K562 (cell line): ENCODE data around the gene SPAG4. TPM values are rescaled to one million over a fixed set of nuclear protein-coding genes. Genes with fewer than 3 reads are reported as not detected.

Experiments used
- ATAC-seq: fragments of 200-7000 bp; cut with Tn5 transposase; 3 replicates; pipeline ENCODE4 v1.9.1; 2020; ENCODE audit warnings: moderate library complexity
- BruUV-seq: library from RNA; stranded (reverse); fragments of 400-500 nt; replicated peaks from 2 replicates; lab custom pipeline; 2021; lab: Mats Ljungman, UMichigan
- CTCF ChIA-PET: fragments of 300-600 bp; formaldehyde crosslinking; extraction: SDS; loops from one replicate; lab custom pipeline; 2021; ENCODE audit warnings: low intra/inter-chr PET ratio; lab: Yijun Ruan, JAX
- POLR2A ChIA-PET: fragments of 300-600, 350-650 bp; sonication (Branson Sonifier 250); formaldehyde crosslinking; extraction: SDS; loops from one replicate; lab custom pipeline; 2021; ENCODE audit warnings: antibody characterized with exemption, inconsistent platforms; lab: Yijun Ruan, JAX
- DNase-seq, 4 experiments: peaks; one replicate each; pipeline versions ENCODE4 v3.0.0 to v3.0.0-alpha.2; 2011 to 2018; ENCODE audit warnings: low spot score in 3 of 4, mixed read lengths in 3 of 4; ENCODE audit errors: extremely low read depth in 1 of 4
- FAIRE-seq: peaks from 2 replicates; lab custom pipeline; 2011; peaks lifted over from hg19 to GRCh38; lab: Jason Lieb, UNC
- H2AFZ ChIP-seq: 2 replicates; pipeline ENCODE4 v1.6.0; 2011; ENCODE audit warnings: low read depth, low read length, control low read depth, inconsistent platforms
- H3K27ac ChIP-seq: fragments of 200-600 bp; 3 replicates; pipeline ENCODE4 v1.8.0; 2011; ENCODE audit warnings: low read depth, mild to moderate bottlenecking, control low read depth, inconsistent platforms, low read length, moderate library complexity, mixed read lengths; ENCODE audit errors: extremely low read depth
- H3K27me3 ChIP-seq, 2 experiments: fragments of 300-600 bp in 1 of 2; 2 replicates in 1 of 2; 3 replicates in 1 of 2; pipeline versions ENCODE4 v1.6.0 to v1.8.0; 2011; ENCODE audit warnings: inconsistent platforms in 2 of 2, low read length in 2 of 2, mild to moderate bottlenecking in 1 of 2, mixed read lengths in 1 of 2, moderate library complexity in 1 of 2; ENCODE audit not compliant: control insufficient read depth in 2 of 2, insufficient read depth in 2 of 2
- H3K36me3 ChIP-seq: fragments of 300-600 bp; 3 replicates; pipeline ENCODE4 v1.8.0; 2011; ENCODE audit warnings: mild to moderate bottlenecking, low read length, inconsistent platforms; ENCODE audit not compliant: control insufficient read depth, insufficient read depth
- H3K4me1 ChIP-seq, 2 experiments: fragments of 200-600 bp in 1 of 2; replicated peaks in 1 of 2; 2 replicates in 1 of 2; 3 replicates in 1 of 2; pipeline versions ENCODE4 v1.5.1 to v1.8.0; 2011; ENCODE audit warnings: inconsistent platforms in 2 of 2, low read length in 2 of 2, mild to moderate bottlenecking in 1 of 2, mixed read lengths in 1 of 2, moderate library complexity in 1 of 2; ENCODE audit not compliant: control insufficient read depth in 2 of 2, insufficient read depth in 2 of 2
- H3K4me2 ChIP-seq: 2 replicates; pipeline ENCODE4 v1.6.1; 2011; ENCODE audit warnings: low read length, control low read depth, inconsistent platforms, mixed read lengths; ENCODE audit not compliant: insufficient read depth
- H3K4me3 ChIP-seq: fragments of 200-600 bp; sonication (generic), shearing (Covaris generic); 2 replicates; pipeline ENCODE4 v1.5.1; 2016; ENCODE audit warnings: control low read depth, inconsistent platforms
- H3K79me2 ChIP-seq: fragments of 200-600 bp; 3 replicates; pipeline ENCODE4 v1.8.0; 2011; ENCODE audit warnings: low read length, inconsistent platforms; ENCODE audit not compliant: control insufficient read depth, insufficient read depth
- H3K9ac ChIP-seq, 2 experiments: 2 replicates each; pipeline versions ENCODE4 v1.6.0 to v1.6.1; 2011; ENCODE audit warnings: low read depth in 2 of 2, low read length in 2 of 2, control low read depth in 1 of 2, inconsistent platforms in 1 of 2, mild to moderate bottlenecking in 1 of 2, mixed read lengths in 1 of 2; ENCODE audit not compliant: insufficient read depth in 1 of 2
- H3K9me1 ChIP-seq: one replicate; pipeline ENCODE4 v1.6.0; 2011; ENCODE audit warnings: inconsistent platforms, mild to moderate bottlenecking, low read length, moderate library complexity; ENCODE audit not compliant: control insufficient read depth, insufficient read depth
- H3K9me3 ChIP-seq: replicated peaks from 2 replicates; pipeline ENCODE4 v1.5.1; 2011; ENCODE audit warnings: low read depth, low read length, inconsistent platforms; ENCODE audit not compliant: control insufficient read depth, insufficient read depth
- H4K20me1 ChIP-seq: replicated peaks from 2 replicates; pipeline ENCODE4 v1.6.1; 2011; ENCODE audit warnings: low read length, inconsistent platforms, mixed read lengths; ENCODE audit not compliant: control insufficient read depth, insufficient read depth
- CBX5 ChIP-seq: IDR thresholded peaks from 2 replicates; pipeline ENCODE4 v1.6.1; 2014; ENCODE audit warnings: low read depth, borderline replicate concordance
- CBX8 ChIP-seq: fragments of 200-600 bp; sonication (generic); IDR thresholded peaks from 2 replicates; pipeline ENCODE4 v1.6.1; 2012; ENCODE audit warnings: borderline replicate concordance, mixed run types, low read depth, mild to moderate bottlenecking, moderate library complexity, mixed read lengths, low read length, control low read depth, inconsistent platforms; ENCODE audit not compliant: poor library complexity, severe bottlenecking; ENCODE audit errors: extremely low read depth
- CCAR2 ChIP-seq: fragments of 200-400 bp; formaldehyde crosslinking; IDR thresholded peaks from 2 replicates; pipeline ENCODE4 v1.6.1; 2017; ENCODE audit warnings: mild to moderate bottlenecking, low read depth, low read length
- GABPA ChIP-seq: fragments of 200-800 bp; sonication (Bioruptor generic); conservative IDR thresholded peaks from 2 replicates; pipeline ENCODE4 v1.6.1; 2016; ENCODE audit warnings: low read depth, missing genetic modification characterization, missing compliant biosample characterization
- HOMEZ ChIP-seq: fragments of 250-450 bp; sonication (Bioruptor Pico); IDR thresholded peaks from 2 replicates; pipeline ENCODE4 v1.4.0; 2020; ENCODE audit warnings: mild to moderate bottlenecking, moderate library complexity
- MECOM ChIP-seq: fragments of 250-450 bp; sonication (Bioruptor Pico); IDR thresholded peaks from 2 replicates; pipeline ENCODE4 v1.8.0; 2022; ENCODE audit warnings: inconsistent platforms
- POLR2B ChIP-seq: fragments of 450-650 bp; IDR thresholded peaks from 2 replicates; pipeline ENCODE4 v1.6.1; 2018; ENCODE audit warnings: low read depth; ENCODE audit not compliant: partially characterized antibody
- PURB ChIP-seq: sonication (generic); formaldehyde crosslinking; IDR thresholded peaks from 2 replicates; pipeline ENCODE4 v1.9.0; 2021; ENCODE audit warnings: low read depth, mild to moderate bottlenecking, missing genetic modification reagents
- THRAP3 ChIP-seq: fragments of 450-650 bp; IDR thresholded peaks from 2 replicates; pipeline ENCODE4 v1.6.1; 2016; ENCODE audit warnings: mild to moderate bottlenecking, inconsistent platforms, borderline replicate concordance
- WGBS: fragments of 100-300 bp; shearing (Covaris generic); methylation state at CpG from one replicate; pipeline ENCODE4 v1.1.6; 2016; ENCODE audit warnings: low coverage, mixed read lengths; ENCODE audit not compliant: insufficient coverage; ENCODE audit errors: missing lambda C conversion rate; 5-methylcytosine and 5-hydroxymethylcytosine counted together
- in situ Hi-C: fragments of 300-500 bp; cut with MboI; formaldehyde crosslinking; loops from 4 replicates; pipeline ENCODE4 v1.15.0; 2018; ENCODE audit warnings: inconsistent platforms, mixed read lengths
- intact Hi-C: fragments of 100-400 bp; cut with micrococcal nuclease; formaldehyde crosslinking; loops from 2 replicates; pipeline ENCODE4 v1.14.2; 2022
- polyA plus RNA-seq, 8 experiments: library from polyadenylated mRNA; depleted of rRNA in 4 of 8; stranded (reverse) in 5 of 8; unstranded in 3 of 8; fragments of >200 nt; fragmentation: Nextera tagmentation in 2 of 8; fragmentation: Illumina TruSeq in 1 of 8; extraction: Ambion mirVana in 2 of 8; extraction: Trizol in 1 of 8; gene quantifications; 2 replicates each; pipeline versions ENCODE4 v1.2.1 to v1.2.3, GENCODE V29; 2011 to 2014; ENCODE audit warnings: inconsistent platforms in 1 of 8, missing spikeins in 1 of 8
- total RNA-seq, 7 experiments: library from RNA; depleted of rRNA in 6 of 7; stranded (reverse); fragments of >200 nt in 6 of 7; fragmentation: Illumina TruSeq in 2 of 7; extraction: Trizol in 2 of 7; gene quantifications; 2 replicates each; pipeline versions ENCODE4 v1.2.1 to v1.2.3, GENCODE V29; 2011 to 2021; ENCODE audit warnings: low replicate concordance in 1 of 7

SPAG4 gene
- total and polyA plus RNA-seq, 9 of the 15 experiments (the other 6 are each of a cell fraction or from before 2014, with no cell fraction given) = 1.6 to 11.4 (median 4.6) TPM

- Histone ChIP-seq H2AFZ (no peak overlapping the region), H3K79me2 (no peaks in the 10 kb centered on the region), H3K9me1 (no peaks in the 10 kb centered on the region), H3K9ac (peak overlapping the region in 1 of 2 experiments; percentile 21; a peak in 1 of 4 replicates), H3K4me2 (no peak overlapping the region), H3K9me3 (no peaks in the 10 kb centered on the region), H3K36me3 (no peaks in the 10 kb centered on the region), H3K4me1 (peaks cover 0 to 35% of the 10 kb centered on the region in 2 experiments; a peak in 3 of 5 replicates), H4K20me1 (no peaks in the 10 kb centered on the region), H3K27me3 (peaks cover 0 to 35% of the 10 kb centered on the region in 2 experiments; a peak in 4 of 5 replicates), H3K27ac (no peak overlapping the region), H3K4me3 (no peak overlapping the region)
- 28% methylated on average over 8 of the region's 9 CpGs for WGBS
- intact Hi-C loops (loop anchor here (5.0 kb wide), 1 partner anchor 87 kb away; no protein-coding TSS in a partner anchor), in situ Hi-C loops (no loop called here)
- TF ChIP-seq CCAR2 (no peak), CBX5 (no peak)
- ChIA-PET CTCF (no interaction called here), POLR2A (interaction anchor here (0.6 to 1.2 kb wide), 3 partner anchors 11 to 130 kb away, joined by 3 to 4 read pairs (median 3); partner anchors contain the start of gene SPAG4)
- ATAC-seq (no peak), DNase-seq (peak in 1 of 4 experiments; percentile 2), FAIRE-seq (no peak)
- no TSS peak for BruUV-seq
These were observed 15.9 kb upstream of the SPAG4 start for GRCh38 chr20:35599776-35600120.

DNA sequence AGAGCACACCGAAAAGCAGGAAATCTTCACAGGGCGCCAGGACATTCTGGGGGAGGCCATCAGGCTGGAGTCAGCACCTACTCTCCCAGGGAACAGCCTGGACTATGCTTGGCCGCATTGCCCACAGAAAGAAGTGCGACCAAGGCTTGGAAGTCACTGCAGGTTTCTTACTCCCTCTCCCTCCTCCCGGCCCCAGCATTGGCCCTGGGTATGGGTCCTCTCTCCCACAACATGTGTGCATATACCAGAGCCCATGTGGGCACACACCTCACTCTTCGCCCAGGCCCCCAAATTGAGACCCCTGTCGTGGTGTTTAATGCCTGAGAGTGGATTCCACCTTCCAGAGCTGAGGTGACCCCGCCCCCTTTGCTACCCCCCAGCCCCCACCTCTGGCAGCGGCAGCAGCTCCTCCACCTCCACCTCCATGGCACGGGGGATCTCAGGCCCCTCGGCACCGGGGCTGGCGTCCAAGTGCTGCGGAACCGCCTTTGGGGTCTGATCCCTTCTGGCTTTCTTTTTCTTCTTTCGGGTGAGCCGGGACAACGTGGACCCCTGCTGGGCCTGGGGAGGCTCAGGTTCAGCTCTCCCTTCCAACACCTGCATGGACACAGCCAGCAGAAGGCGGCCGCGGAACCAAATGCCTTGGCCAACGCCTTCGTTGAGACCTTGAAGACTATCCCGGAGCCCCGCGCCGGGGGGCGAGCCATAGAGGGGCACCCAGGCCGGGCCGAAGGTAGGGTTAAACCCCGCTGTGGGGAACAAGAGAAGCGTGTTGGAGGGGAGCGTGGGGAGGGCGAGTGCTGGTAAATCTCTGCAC is 15.2 kb upstream of the SPAG4 start:
- Histone ChIP-seq H3K9ac (peak overlapping the region in 1 of 2 experiments; percentile 43; a peak in 2 of 4 replicates), H3K9me1 (no peaks in the 10 kb centered on the region), H3K4me3 (no peak overlapping the region), H4K20me1 (no peaks in the 10 kb centered on the region), H3K27ac (no peak overlapping the region), H2AFZ (no peak overlapping the region; the same call in 1 of the 2 replicates), H3K36me3 (no peaks in the 10 kb centered on the region), H3K4me1 (peaks cover 0 to 34% of the 10 kb centered on the region in 2 experiments; a peak in 3 of 5 replicates), H3K4me2 (no peak overlapping the region), H3K27me3 (peaks cover 0 to 32% of the 10 kb centered on the region in 2 experiments; a peak in 4 of 5 replicates), H3K9me3 (no peaks in the 10 kb centered on the region), H3K79me2 (no peaks in the 10 kb centered on the region)
- no TSS peak for BruUV-seq
- FAIRE-seq (no peak), DNase-seq (peak in 3 of 4 experiments; percentile 5 to 8 (median 8)), ATAC-seq (no peak)
- intact Hi-C loops (loop anchor here (5.0 kb wide), 1 partner anchor 88 kb away; no protein-coding TSS in a partner anchor), in situ Hi-C loops (no loop called here)
- CTCF ChIA-PET = no interaction called here
- WGBS = 37% methylated on average over 29 of the region's 34 CpGs
- POLR2A ChIA-PET = interaction anchor here (0.6 to 1.2 kb wide), 5 partner anchors 11 to 129 kb away, joined by 3 to 5 read pairs (median 4); partner anchors contain the start of genes ERGIC3 and SPAG4
- no peak for TF ChIP-seq MECOM (CRISPR knock-in tag)
- TF ChIP-seq PURB (CRISPR knock-in tag) = no peak
- TF ChIP-seq THRAP3 = no peak
- TF ChIP-seq CBX8 = no peak
- TF ChIP-seq HOMEZ (CRISPR knock-in tag) = no peak
- no peak for TF ChIP-seq POLR2B
- TF ChIP-seq GABPA (tag) = no peak
